HT-29 (cell line): Measurements from ENCODE around the gene MIS18BP1. TPM values are rescaled to one million over a fixed set of nuclear protein-coding genes. Genes with fewer than 3 reads are reported as not detected.
A peak's percentile ranks its signal among the peaks of the same experiment; 100 is the strongest.
"Not testable (repeated sequence)": the region's sequence is repeated elsewhere in the genome, so short reads cannot be mapped to it uniquely, and the experiment has no call there.

ENCODE experiments used
- DNase-seq: peaks from one replicate; pipeline ENCODE4 v3.0.0-alpha.2; 2015; ENCODE audit warnings: low spot score
- total RNA-seq: library from RNA; depleted of rRNA; stranded (reverse); fragments of >200 nt; shearing (Covaris generic); gene quantifications from 2 replicates; pipeline ENCODE4 v1.2.3, GENCODE V29; 2014

Gene MIS18BP1
- total RNA-seq, 1 experiment from 2014 or later: 13.4 TPM

- no peak for DNase-seq
Measured at GRCh38 chr14:45246691-45247090, 6.3 kb downstream of the MIS18BP1 start.

DNA sequence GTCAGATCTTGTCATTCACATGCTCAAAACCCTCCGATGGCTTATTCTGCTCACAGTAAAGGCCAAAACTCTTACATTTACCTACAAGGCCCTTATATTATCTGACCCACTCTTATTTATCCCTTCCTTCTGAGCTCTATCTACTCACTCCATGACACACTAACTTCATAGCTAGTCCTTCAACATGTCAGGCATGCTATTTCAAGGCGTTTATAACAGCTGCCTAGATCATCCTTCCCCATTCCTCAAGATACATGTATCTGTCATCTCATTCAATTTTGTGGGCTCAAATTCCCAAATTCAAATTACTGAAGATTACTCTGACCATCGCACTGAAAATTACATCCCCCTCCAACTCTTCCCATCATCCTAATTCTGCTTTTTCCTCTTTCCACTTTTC is 6.9 kb downstream of the MIS18BP1 start:
- no peak for DNase-seq

GRCh38 chr14:45242706-45243105 is 10.3 kb downstream of the MIS18BP1 start:
- DNase-seq: no peak

- no peak for DNase-seq
Measured at GRCh38 chr14:45238988-45239387, 14.0 kb downstream of the MIS18BP1 start.

DNA sequence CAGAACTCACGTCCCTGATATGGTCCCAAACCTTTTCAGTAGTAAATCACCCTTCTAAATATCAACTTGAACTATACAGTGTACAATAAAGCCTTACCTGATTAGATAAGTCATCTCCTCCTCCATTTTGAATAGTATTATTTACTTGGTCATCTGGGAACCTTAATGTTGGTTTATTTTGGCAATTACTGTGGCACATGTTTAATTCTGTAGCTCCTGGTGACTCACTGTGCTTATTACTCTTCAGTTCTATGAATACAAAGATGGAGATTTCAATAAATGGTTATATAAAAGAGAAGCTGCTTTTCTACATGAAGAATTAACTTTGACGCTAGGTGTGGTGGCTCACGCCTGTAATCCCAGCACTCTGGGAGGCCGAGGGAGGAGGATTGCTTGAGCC is 25.4 kb downstream of the MIS18BP1 start:
- DNase-seq: no peak

GRCh38 chr14:45222485-45223262 is 30.3 kb downstream of the MIS18BP1 start:
- no peak for DNase-seq

DNA sequence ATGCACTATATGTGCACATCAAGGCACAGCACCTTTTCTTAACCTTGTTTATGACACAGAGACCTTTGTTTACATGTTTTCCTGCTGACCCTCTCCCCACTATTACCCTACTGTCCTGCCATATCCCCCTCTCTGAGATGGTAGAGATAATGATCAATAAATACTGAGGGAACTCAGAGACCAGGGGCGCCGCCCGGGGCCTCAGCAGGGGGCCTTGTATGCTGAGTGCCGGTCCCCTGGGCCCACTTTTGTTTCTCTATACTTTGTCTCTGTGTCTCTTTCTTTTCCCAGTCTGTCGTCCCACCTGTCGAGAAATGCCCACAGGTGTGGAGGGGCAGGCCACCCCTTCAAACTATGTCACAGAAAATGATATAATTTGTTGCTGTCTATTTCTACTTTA is 38.7 kb downstream of the MIS18BP1 start:
- DNase-seq: not testable (repeated sequence)

DNA sequence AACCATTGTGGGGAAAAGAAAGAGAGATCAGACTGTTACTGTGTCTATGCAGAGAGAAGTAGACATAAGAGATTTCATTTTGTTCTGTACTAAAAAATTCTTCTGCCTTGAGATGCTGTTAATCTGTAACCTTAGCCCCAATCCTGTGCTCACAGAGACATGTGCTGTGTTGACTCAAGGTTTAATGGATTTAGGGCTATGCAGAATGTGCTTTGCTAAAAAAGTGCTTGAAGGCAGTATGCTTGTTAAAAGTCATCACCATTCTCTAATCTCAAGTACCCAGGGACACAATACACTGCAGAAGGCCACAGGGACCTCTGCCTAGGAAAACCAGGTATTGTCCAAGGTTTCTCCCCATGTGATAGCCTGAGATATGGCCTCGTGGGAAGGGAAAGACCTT is 39.3 kb downstream of the MIS18BP1 start:
- DNase-seq: not testable (repeated sequence)

DNA sequence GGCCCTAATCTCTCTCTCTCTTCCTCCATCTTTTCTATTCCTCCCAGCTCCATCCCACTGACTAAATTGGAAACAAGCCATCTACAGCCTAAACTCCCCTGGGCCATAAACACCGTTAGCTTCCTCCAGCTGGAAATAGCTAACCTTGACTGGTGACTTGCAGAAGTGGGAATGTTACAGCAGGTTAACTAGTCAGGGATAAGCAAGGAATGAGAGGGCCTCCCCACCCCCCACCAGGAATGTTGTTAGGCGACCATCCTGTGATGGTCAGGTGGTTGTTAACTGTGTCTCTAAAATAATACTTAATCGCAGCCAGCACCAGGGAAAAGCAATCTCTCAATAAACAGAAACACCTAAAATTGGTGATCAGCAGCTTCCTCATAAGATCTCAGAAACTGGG is 40.8 kb downstream of the MIS18BP1 start:
- no peak for DNase-seq

- no peak for DNase-seq
Measured at GRCh38 chr14:45211295-45211694, 41.7 kb downstream of the MIS18BP1 start.

DNA sequence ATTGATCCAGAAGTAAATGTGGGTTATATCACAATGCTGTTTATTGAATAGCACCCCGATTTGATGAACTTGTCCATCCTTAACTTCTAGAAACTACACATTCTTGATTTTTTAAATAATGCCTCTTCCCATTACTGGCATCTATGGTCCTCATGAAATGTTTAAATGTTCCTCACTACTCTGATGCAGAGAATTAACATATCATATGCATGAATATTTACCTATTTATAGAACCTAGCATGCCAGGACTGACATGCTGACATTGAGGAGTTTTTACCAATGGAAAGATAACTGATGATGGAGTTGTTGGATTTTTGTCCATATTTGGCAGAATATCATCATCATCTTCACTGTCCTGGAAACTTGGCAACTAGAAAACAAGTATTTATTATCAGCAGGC is 42.8 kb downstream of the MIS18BP1 start:
- no peak for DNase-seq

DNA sequence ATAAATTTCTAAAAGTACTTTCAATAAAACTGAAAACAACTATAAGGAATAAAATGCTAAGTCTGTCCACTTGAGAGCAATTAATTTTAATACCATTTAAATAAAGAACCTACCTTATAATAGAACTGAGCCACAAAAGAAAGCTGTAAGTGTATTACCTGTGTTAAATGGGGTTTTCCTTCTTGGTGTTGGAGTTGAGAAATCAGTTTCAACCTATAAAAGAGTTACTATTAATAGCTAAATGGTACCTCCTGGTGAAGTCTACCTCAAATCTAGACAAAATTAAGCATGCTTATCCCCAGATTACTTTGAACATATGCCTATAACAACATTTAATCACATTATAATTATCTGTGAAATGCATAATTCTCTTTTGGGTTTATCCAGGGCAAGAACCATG is 48.8 kb downstream of the MIS18BP1 start:
- DNase-seq: no peak

GRCh38 chr14:45201905-45202304 is 51.1 kb downstream of the MIS18BP1 start:
- peak; percentile 22 for DNase-seq

DNA sequence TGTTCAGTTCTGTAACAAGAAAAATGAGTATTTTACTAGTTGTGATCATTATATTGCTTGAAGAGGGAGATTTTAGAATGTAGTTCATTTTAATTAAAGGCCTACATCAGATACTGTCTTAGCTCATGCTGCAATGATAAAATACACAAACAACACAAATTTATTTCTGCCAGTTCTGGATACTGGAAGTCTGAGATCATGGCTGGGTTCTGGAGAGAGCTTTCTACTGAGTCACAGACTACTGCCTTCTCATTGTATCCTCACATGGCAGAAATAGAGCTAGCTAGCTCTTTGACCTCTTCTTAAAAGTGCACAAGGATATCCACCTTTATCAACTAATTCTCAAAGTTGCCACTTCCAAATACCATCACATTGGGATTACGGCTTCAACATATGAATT is 53.8 kb downstream of the MIS18BP1 start:
- no peak for DNase-seq

- no peak for DNase-seq
Measured at GRCh38 chr14:45198551-45198950, 54.5 kb downstream of the MIS18BP1 start.

- DNase-seq: no peak
Measured at GRCh38 chr14:45194964-45195363, 58.0 kb downstream of the MIS18BP1 start.

GRCh38 chr14:45185100-45185814 is 67.7 kb downstream of the MIS18BP1 start:
- no peak for DNase-seq

GRCh38 chr14:45181806-45182205 is 71.2 kb downstream of the MIS18BP1 start:
- DNase-seq: no peak

- no peak for DNase-seq
Measured at GRCh38 chr14:45181329-45181728, 71.7 kb downstream of the MIS18BP1 start.

DNA sequence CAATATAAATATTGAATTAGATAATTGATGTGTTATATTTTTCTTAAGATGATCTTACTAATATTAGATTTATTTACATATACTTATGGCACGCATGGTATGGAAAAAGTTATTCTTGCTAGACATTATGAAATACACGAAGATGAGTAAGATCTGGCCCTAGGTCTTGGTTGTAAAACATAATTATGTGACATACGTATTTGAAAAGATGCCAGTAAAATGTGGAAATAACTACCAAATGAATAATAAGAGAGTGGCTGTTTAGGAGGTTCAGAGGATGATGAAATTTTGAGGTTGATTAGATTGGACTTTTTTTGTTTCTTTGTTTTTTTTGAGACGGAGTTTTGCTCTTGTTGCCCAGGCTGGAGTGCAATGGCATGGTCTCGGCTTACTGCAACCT is 75.9 kb downstream of the MIS18BP1 start:
- no peak for DNase-seq

GRCh38 chr14:45169906-45170305 is 83.1 kb downstream of the MIS18BP1 start:
- no peak for DNase-seq

DNA sequence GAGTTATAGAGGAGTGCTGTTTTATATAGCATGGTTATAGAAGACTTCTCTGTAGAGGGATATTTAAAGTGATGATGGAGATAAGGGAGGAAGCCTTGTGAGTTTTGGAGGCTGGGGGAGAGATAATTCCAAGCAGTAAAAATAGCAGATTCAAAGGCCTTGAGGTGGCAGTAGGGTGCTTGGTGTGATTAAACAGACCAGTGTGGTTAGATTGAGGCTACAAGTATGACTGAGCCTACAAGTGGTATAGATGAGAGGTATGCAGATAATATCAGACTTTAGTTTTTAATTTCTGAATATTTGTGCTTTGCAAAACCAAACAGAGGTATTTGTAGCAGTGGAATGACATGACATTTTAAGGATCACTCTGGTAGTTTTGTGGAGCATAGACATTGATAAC is 96.9 kb downstream of the MIS18BP1 start:
- DNase-seq: no peak
